ENCODE results near the gene PLOD1.

DNA sequence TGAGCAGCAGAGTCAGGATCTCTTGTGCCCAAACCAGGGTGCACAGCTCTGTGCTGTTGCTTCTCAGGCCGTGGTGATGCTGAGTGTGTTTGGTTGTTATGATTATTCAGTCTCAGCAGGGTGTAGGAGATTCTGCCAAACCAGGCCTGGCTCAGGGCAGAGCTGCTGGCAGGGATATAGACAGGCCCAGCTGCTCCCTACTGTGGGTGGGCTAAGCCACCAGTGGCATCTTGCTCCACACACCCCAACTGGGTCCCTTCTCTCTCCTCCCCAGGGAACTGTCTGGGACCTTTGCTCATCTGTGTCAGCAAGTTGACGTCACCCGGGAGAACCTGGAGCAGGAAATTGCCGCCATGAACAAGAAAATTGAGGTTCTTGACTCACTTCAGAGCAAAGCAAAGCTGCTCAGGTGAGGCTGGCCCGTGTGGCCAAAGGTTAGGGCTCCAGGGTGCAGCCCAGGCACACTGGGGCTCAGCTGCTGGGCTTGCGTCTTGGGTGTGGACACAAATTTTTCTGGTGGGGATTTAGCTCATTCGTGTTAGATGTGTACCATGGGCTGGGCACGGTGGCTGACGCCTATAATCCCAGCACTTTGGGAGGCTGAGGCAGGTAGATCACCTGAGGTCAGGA, 74.9 kb downstream of the PLOD1 start:
- TF ChIP-seq, protein P1, sequence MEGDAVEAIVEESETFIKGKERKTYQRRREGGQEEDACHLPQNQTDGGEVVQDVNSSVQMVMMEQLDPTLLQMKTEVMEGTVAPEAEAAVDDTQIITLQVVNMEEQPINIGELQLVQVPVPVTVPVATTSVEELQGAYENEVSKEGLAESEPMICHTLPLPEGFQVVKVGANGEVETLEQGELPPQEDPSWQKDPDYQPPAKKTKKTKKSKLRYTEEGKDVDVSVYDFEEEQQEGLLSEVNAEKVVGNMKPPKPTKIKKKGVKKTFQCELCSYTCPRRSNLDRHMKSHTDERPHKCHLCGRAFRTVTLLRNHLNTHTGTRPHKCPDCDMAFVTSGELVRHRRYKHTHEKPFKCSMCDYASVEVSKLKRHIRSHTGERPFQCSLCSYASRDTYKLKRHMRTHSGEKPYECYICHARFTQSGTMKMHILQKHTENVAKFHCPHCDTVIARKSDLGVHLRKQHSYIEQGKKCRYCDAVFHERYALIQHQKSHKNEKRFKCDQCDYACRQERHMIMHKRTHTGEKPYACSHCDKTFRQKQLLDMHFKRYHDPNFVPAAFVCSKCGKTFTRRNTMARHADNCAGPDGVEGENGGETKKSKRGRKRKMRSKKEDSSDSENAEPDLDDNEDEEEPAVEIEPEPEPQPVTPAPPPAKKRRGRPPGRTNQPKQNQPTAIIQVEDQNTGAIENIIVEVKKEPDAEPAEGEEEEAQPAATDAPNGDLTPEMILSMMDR (IDR thresholded peaks at IDR 0.05; ENCODE audit: low read depth, low read length, poor library complexity, severe bottlenecking) = no peak
- TF ChIP-seq EZH2phosphoT487 (IDR thresholded peaks at IDR 0.05; ENCODE audit: borderline replicate concordance, low read length) = no peak
